Right lung (tissue), 5 donors: ENCODE data around the gene SMIM41. TPM values are rescaled to one million over a fixed set of nuclear protein-coding genes. Genes with fewer than 3 reads are reported as not detected.
A peak's percentile ranks its signal among the peaks of the same experiment; 100 is the strongest.
"Not testable (repeated sequence)": the region's sequence is repeated elsewhere in the genome, so short reads cannot be mapped to it uniquely, and the experiment has no call there.

Experiments used
- DNase-seq, 2 donors: peaks; one replicate each; pipeline ENCODE4 v3.0.0-alpha.2; 2013
- polyA plus RNA-seq, 5 donors: library from polyadenylated mRNA; unstranded; fragments of 120-200 nt; gene quantifications; one replicate each; pipeline versions ENCODE4 v1.2.1 to v1.2.3, GENCODE V29; 2013; ENCODE audit warnings: inconsistent platforms in 1 of 5, low replicate concordance in 1 of 5; ENCODE audit not compliant: insufficient read length in 5 of 5, insufficient read depth in 1 of 5

Gene SMIM41
- polyA plus RNA-seq, 5 donors: 2.2 to 8.0 (median 3.4) TPM

GRCh38 chr12:52083638-52083996 lies 4.1 kb downstream of the SMIM41 start:
- DNase-seq: no peak

GRCh38 chr12:52084491-52085231 lies 5.2 kb downstream of the SMIM41 start:
- DNase-seq: no peak

- DNase-seq: no peak
Measured at GRCh38 chr12:52085682-52086180, 6.2 kb downstream of the SMIM41 start.

GRCh38 chr12:52086366-52086765 lies 6.9 kb downstream of the SMIM41 start:
- no peak for DNase-seq

- DNase-seq: no peak
Measured at GRCh38 chr12:52086944-52087835, 7.7 kb downstream of the SMIM41 start.

- DNase-seq: no peak
Measured at GRCh38 chr12:52087961-52088820, 8.7 kb downstream of the SMIM41 start.

GRCh38 chr12:52089491-52089890 lies 10.0 kb downstream of the SMIM41 start:
- DNase-seq: no peak

- no peak for DNase-seq
Measured at GRCh38 chr12:52090291-52090690, 10.8 kb downstream of the SMIM41 start.

- DNase-seq: no peak
Measured at GRCh38 chr12:52091061-52091460, 11.6 kb downstream of the SMIM41 start.

GRCh38 chr12:52091869-52092268 lies 12.4 kb downstream of the SMIM41 start:
- DNase-seq: peak in 1 of 2 donors; percentile 23

- no peak for DNase-seq
Measured at GRCh38 chr12:52093346-52093745, 13.8 kb downstream of the SMIM41 start.

GRCh38 chr12:52096332-52097044 lies 17.0 kb downstream of the SMIM41 start:
- no peak for DNase-seq

GRCh38 chr12:52097045-52097666 lies 17.7 kb downstream of the SMIM41 start:
- DNase-seq: no peak

GRCh38 chr12:52104431-52105089 lies 25.1 kb downstream of the SMIM41 start:
- DNase-seq: not testable (repeated sequence)

GRCh38 chr12:52116222-52117125 lies 37.0 kb downstream of the SMIM41 start:
- peak in 1 of 2 donors; percentile 51 for DNase-seq

GRCh38 chr12:52117806-52118475 lies 38.4 kb downstream of the SMIM41 start:
- DNase-seq: not testable (repeated sequence)

GRCh38 chr12:52119398-52120254 lies 40.1 kb downstream of the SMIM41 start:
- no peak for DNase-seq
